ENCODE data around the gene SLC30A1. TPM values are rescaled to one million over a fixed set of nuclear protein-coding genes. Genes with fewer than 3 reads are reported as not detected.

Gene SLC30A1, protein sequence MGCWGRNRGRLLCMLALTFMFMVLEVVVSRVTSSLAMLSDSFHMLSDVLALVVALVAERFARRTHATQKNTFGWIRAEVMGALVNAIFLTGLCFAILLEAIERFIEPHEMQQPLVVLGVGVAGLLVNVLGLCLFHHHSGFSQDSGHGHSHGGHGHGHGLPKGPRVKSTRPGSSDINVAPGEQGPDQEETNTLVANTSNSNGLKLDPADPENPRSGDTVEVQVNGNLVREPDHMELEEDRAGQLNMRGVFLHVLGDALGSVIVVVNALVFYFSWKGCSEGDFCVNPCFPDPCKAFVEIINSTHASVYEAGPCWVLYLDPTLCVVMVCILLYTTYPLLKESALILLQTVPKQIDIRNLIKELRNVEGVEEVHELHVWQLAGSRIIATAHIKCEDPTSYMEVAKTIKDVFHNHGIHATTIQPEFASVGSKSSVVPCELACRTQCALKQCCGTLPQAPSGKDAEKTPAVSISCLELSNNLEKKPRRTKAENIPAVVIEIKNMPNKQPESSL
- total RNA-seq: 9.7 and 18.9 TPM in 2 replicates

DNA sequence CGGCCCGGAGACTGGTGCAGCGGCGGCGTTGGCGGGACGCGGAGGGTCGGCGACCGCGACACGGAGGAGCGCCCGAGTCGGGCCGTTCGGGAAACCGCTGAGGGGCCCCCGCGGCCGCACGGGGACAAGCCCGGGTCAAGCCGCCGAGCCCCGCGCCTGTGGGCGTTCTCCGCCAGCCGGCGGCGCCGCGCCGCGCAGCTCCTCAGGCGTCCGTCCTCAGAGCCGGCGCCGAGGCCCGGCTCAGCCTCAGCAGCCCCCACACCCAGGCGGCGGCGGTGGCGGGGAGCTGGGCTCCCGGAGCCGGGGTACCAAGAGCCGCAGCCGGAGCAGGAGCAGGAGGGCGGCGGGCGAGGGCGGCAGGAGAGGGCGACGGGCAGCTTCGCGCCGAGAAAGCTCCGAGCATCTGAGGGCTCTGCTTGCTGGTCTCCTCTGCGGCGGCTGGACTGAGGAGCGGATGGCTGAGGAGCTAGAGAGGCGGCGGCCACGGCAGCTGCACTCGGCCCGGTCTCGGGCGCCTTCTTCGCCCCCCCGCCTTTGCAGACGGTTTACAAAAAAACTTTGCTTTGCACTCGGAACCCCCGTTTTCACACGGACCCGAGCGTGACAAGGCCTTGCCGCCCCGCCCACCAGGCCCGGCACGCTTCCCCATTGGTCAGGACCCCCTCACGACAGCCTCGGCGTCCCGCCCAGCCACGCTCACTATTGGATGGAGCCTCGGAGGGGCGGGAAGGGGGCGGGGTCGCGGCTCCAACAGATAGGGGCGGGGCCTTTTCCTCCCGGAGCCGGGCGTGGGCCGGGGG, at the start of gene SLC30A1:
SLC30A1 (minus strand) TSS at position 522 of the 800 bp plus-strand sequence. CDS start 549 bp downstream, outside the sequence.

Other genes starting within 250 kb of the SLC30A1 start
- not detected in 2 replicates for gene RD3, start 87.0 kb downstream of the SLC30A1 start, total RNA-seq
- 1.4 and 3.0 TPM in 2 replicates for gene NEK2, start 96.5 kb upstream of the SLC30A1 start, total RNA-seq

Measured in pericardium fibroblast (primary cell).